Epidermal melanocyte (primary cell): ENCODE data around the gene SMAD6.
A peak's percentile ranks its signal among the peaks of the same experiment; 100 is the strongest.

ENCODE experiments used
- DNase-seq: peaks from one replicate; pipeline ENCODE4 v3.0.0; 2011; ENCODE audit warnings: low spot score; ENCODE audit not compliant: insufficient read length

SMAD6 gene

GRCh38 chr15:66702787-66703539, 927 bp downstream of the SMAD6 start:
- DNase-seq: no peak

DNA sequence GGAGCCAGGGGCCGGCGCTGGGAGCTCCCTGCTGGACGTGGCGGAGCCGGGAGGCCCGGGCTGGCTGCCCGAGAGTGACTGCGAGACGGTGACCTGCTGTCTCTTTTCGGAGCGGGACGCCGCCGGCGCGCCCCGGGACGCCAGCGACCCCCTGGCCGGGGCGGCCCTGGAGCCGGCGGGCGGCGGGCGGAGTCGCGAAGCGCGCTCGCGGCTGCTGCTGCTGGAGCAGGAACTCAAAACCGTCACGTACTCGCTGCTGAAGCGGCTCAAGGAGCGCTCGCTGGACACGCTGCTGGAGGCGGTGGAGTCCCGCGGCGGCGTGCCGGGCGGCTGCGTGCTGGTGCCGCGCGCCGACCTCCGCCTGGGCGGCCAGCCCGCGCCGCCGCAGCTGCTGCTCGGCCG, 1.5 kb downstream of the SMAD6 start:
- DNase-seq: no peak

- DNase-seq: no peak
Measured at GRCh38 chr15:66704019-66704802, 2.2 kb downstream of the SMAD6 start.

GRCh38 chr15:66704803-66705153, 2.7 kb downstream of the SMAD6 start:
- no peak for DNase-seq

DNA sequence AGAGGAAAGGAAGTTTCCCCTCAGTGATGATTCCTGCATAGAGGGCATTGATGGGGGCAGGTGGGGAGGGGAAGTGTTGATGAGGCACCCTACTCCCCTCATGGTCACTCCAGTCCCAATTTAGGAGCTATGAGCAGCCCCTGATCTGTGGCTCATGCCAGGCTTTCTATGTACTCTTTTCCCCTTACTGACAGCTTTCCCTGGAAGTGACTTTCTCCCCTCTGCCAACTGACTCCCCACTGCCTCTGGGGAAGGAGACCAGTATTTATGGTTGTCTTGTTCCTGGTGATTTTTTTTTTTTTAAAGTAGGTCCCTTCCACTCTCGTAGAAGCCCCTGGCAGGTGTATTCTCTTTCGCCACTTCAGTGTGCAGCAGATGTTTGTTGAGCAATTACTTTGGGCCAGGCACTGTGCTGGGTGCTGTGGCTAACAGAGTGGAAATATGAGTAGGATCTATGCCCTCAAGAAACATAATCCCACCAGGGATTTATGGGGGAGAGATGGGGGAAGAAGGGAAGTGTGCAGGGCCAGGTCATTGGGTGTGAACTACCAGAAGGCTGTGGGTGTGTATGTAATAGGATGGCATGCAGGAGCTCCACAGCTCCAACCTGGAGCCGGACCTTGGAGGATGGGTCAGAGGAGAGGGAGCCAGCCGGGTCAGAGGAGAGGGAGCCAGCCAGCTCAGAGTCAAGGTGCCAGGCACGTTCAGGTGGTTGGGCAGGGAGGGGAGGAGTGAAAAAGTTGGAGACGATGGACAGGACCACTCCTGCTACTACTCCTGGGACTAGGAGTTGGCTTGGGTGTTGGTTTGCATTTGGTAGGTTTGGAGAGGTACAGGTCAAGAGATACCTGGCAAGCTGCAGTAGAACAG, 3.5 kb downstream of the SMAD6 start:
- no peak for DNase-seq

DNA sequence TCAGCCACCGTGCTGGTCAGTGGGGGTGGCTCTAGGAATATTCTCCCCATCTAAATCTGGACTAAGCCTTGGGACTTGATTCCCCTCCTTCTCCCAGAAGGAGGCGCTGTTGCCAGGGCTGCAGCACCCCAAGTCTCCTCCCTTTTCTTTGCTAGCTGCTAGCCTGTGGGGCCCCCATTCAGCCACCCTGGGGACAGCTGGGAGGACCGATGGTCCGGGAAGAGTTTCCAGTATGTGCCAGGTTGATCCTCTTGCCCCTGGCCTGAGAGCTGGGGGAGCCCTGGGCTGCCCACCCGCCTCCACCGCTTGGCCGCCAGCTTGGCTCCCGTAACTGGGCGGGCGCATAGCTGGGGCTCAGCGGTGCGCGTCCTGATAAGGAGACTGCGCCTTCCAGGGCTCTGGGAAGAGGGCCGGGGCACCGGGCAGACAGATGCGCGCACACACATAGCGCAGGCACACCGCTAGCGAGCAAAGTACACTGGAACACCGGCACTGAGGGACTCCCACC, 4.2 kb downstream of the SMAD6 start:
- DNase-seq: no peak

DNA sequence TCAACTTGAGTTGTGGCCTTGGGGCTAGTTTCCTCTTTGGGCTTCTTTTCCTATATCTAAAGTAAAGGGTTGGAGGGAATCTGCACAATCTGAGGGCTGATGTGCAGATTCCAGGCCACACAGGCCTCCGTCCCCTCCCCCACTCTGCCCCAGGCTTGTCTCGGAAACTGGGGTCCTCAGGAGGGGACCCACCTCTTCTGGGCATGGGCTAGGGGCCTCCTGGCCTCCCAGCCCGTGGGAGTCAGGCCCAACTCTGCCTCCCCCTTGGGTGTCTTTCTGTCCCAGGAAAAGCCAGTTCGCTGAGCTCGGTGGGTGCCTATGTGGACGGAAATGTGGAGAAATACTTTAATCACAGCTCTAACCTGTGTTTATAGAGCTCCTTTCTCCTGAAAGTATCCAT, 4.8 kb downstream of the SMAD6 start:
- no peak for DNase-seq

DNA sequence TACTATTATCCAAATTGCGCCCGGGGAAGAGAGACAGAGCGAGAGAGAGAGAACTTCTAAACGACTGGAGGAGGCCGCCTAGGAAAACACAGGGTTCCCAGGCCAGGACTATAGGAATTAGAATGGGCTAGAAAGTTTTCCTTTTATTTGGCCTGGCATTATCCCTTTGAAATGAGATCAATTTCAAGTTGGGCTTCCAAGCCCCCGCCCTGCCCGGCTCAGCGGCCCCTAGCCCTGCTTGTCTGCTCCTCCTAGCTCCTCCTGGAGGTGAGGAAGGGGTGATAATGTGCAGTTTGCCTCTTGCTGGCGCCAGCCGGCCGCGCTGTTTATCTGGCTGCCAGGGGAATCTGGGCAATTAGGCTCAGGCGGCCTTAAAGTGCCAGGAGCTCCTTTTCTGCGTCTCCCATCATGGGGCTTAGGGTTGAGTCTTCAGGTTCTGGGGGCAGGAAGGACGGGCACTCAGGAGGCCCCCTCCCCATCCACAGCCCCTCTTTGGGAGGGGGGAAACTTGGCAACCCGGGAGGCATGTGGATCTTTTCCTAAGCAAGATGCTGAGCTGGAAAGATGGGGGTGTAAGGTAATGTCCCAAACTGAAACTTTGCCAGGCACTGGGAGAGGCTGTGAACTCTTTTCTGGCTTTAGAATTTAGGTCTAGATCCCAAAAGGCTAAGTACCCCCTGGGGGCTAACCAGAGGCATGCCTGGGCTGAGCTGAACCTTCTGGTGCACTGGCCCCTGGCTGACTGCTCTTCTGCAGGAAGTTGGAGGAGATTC, 5.5 kb downstream of the SMAD6 start:
- DNase-seq: no peak

GRCh38 chr15:66708389-66708788, 6.4 kb downstream of the SMAD6 start:
- no peak for DNase-seq

GRCh38 chr15:66709884-66710283, 7.8 kb downstream of the SMAD6 start:
- no peak for DNase-seq

- DNase-seq: no peak
Measured at GRCh38 chr15:66711260-66711659, 9.2 kb downstream of the SMAD6 start.

- DNase-seq: no peak
Measured at GRCh38 chr15:66711862-66712261, 9.8 kb downstream of the SMAD6 start.

DNA sequence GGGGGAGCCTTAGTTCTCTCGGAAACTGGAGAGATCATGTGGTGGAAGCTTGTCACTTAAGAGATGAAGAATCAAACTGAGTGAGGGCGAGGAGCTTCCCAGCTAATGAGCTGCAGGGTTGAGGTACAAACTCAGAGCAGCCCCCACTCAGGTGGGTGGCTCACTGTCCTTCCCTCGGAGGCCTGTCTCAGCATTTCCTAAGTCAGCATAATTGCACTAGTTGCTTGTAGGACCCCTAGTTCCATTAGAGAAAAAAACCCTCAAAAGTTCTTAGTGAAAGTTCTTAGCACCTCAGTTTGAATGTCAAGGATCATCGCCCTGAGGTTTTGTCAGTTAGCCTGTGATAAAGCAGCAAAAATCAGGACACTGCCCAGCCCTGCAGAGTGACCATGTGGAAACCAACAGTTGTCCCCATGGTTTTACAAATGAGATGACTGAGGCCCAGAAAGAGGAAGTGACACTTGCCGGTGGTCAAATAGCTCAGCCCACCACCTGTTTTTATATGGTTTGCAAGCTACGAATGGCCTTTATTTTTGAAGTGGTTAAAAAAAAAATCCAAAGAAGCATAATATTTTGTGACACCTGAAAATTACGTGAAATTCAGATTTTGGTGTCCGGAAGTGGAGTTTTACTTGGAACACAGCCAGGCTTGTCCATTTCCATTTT, 11.9 kb downstream of the SMAD6 start:
- DNase-seq: no peak

- no peak for DNase-seq
Measured at GRCh38 chr15:66714543-66714981, 12.5 kb downstream of the SMAD6 start.

DNA sequence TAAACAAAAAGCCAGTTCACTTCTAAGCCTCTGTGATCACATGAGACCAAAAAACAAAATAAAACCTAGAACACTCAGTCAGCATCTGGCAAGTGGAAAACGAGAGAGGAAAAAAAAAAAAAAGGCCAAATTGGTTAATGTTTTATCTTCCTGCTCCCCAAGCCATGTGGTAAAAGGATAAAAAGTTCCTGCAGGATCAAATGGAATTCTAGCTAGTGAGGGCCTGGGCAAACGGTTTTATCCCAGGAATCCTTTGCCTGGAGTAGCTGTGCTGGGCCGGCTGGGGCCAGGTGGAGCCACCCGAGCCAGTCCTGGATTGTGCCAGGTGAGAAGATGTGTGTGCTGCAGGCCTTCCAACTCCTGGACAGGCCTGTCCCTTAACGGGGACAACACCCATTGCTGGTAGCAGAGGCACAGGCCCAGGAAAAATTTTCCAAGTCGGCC, 13.2 kb downstream of the SMAD6 start:
- DNase-seq: no peak

DNA sequence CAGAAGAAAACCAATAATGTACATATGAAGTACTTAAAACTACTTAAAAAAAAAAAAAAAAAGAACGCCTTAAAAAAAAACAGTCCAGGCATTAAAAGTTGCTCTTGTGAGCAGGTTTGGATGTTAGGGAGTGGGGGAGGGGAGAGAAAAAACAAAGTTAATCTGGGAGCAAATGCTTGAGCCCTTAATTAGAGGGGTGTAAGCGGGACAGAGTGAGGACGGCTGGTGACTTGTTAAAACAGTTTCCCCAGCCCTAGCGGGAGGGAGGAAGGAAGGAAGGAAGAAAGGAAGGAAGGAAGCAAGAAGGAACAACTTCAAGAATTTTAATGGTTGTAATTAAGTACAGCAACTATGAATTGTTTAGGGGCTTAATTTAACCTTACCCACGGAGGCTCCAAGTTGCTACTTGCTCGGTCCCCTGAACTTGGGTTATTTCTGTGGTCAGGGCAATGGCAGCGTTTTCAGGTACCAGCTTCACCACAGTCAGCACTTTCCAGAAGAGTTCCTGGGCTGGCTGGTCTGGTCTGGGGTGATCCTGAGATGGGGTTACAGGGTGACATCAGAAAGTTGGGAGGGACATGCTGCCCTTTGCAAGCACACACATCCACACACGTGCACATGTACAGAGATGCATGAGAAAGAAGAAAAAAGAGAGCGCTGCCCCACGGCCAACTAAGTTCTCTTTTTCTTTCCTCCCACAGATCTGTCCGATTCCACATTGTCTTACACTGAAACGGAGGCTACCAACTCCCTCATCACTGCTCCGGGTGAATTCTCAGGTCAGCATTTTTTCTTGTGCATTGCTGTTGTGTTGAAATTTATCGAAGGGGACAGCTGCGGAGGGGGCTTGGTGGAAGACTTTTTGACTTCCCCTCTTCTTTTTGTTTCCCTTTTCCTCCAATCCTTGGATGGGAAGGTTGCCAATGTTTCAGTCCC, 14.0 kb downstream of the SMAD6 start:
- DNase-seq: peak; percentile 6

DNA sequence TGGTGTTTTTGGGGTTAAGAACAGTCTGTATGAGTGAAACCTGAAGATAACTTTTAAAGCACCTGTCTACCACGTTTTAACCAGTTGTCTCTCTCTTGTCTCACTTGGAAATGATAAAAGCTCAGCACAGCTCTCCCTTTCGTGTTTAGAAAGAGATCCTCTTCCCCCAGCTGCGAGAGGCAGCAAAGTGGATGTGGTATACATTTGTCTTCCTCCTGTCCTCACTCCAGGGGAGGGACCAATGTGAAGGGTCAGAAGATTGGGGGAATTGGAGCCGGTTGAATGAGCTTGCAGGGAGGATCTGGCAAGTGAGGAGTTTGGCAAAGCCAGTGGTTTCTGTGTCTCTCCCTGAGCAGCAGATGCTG, 14.6 kb downstream of the SMAD6 start:
- DNase-seq: peak; percentile 5

DNA sequence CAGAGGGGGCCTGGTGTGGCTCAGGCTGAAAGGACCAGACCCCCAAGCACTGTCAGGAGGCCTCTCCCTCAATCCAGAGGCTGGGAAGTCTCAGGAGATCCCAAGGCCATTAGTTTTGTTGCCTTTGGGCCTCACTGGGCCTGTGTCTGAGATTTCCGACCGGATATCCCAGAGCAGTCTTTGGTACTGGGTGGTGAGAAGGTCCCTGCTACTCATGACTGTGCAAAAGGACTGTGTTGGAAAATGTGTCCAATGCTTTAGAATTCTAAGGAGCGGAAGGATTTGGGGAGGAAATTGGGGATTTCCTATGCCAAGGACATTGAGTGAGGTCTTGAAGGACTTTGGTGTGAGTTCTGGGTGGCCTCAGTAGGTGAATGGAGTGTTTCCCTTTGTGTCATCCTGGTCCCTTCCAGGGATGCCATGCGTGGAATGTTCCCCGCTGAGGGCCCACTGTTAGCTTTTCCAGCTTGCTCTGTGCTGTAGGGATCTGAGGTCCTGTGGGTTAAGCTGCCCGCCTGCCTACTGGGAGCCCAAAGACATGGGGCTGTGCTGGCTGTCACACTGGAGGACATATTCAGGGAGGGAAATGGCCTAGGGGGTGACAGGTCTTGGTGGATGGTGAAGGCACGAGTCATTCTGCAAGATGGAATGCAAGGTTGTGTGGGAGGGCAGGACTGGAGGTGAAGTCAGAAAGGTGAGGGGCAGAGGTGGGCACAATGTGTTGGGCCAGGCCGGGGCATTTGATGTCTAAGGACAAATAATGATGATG, 16.4 kb downstream of the SMAD6 start:
- DNase-seq: peak; percentile 3

DNA sequence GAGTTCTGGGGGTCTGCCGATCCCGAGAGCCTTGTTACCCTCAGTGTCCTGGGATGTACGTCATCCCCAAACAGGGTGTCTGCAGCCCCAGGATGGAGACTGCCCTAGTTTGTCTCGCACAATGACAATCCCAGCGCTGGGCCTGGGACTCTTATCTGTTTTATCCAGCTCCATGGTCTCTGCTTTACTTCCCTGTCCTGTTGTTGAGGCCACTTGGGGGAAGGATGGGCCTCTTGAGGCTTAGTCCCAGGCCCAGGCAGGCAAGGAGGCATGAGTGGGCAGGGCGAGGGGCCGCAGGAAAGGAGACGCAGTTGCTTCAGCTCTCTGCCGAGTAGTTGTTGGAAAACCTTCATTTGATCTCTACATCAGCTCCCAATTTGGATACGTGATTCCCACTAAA, 17.4 kb downstream of the SMAD6 start:
- DNase-seq: no peak
